ENCODE data around the gene XXYLT1. TPM values are rescaled to one million over a fixed set of nuclear protein-coding genes. Genes with fewer than 3 reads are reported as not detected.
"Not testable (repeated sequence)": the region's sequence is repeated elsewhere in the genome, so short reads cannot be mapped to it uniquely, and the experiment has no call there.

Gene XXYLT1
- polyA plus RNA-seq, 3 donors from 2014 or later = 5.3 to 15.7 (median 5.6) TPM

DNA sequence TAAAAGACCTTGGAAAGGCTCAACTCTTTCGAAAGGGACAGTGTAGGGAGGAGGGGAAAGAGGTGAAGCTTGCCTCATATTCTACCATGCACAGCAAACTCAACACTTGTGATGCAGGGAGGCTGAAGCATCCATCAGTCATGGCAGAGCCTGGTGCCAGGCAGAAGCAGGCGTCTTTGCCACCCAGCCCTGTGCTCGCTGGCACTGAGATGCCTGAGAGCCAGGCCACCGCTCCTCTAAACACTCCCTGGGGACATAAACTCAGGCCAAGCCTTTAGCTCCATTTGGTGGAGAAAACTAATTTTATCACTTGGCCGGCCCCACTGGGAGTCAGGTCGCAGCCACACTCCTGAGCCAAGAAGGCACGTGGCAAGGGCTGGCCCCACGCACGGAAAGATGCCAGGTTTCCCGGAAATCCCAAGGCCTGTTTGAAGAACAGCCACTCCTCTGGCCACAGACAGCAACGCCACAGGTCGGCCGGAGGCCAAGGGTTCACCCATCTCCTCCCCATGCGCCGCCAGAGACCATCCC is 30.7 kb downstream of the XXYLT1 start:
- DNase-seq = no peak
- H3K4me1 Mint-ChIP-seq = peaks cover 17 to 29% of the 10 kb centered on the region in 2 donors
- no peak overlapping the region for H3K27ac Mint-ChIP-seq
- H3K4me3 Mint-ChIP-seq = no peak overlapping the region
- H3K9me3 Mint-ChIP-seq = no peaks in the 10 kb centered on the region
- peaks cover 4 to 11% (median 10%) of the 10 kb centered on the region in 3 donors for H3K36me3 Mint-ChIP-seq
- peaks cover 0 to 2% (median 2%) of the 10 kb centered on the region in 3 donors for H3K27me3 Mint-ChIP-seq (ENCODE audit: low read depth in 3 of 3)

DNA sequence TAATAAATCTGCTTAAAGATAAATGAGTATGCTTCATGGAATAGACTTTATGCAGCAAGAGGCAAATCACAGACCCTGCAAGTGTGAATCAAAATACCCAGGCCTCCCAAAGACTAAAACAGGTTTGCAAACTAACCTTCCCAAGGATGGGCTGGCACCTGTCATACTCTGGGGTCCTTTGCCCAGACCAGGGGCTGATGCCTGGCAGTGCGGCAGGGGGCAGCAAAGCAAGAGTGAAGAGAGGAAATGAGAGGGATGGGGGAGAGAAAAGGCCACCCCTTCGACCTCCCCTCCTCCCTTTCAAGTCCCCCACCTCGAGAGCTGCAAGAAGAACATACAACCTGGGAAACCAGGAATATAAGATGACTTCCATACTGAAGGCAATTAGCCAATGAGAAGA is 31.8 kb downstream of the XXYLT1 start:
- peaks cover 4 to 19% (median 10%) of the 10 kb centered on the region in 3 donors for H3K36me3 Mint-ChIP-seq
- H3K27me3 Mint-ChIP-seq (ENCODE audit: low read depth in 3 of 3) = peaks cover 0 to 6% (median 4%) of the 10 kb centered on the region in 3 donors
- no peak for DNase-seq
- H3K27ac Mint-ChIP-seq = no peak overlapping the region
- peaks cover 17 to 29% of the 10 kb centered on the region in 2 donors for H3K4me1 Mint-ChIP-seq
- H3K9me3 Mint-ChIP-seq = no peaks in the 10 kb centered on the region
- H3K4me3 Mint-ChIP-seq = no peak overlapping the region

DNA sequence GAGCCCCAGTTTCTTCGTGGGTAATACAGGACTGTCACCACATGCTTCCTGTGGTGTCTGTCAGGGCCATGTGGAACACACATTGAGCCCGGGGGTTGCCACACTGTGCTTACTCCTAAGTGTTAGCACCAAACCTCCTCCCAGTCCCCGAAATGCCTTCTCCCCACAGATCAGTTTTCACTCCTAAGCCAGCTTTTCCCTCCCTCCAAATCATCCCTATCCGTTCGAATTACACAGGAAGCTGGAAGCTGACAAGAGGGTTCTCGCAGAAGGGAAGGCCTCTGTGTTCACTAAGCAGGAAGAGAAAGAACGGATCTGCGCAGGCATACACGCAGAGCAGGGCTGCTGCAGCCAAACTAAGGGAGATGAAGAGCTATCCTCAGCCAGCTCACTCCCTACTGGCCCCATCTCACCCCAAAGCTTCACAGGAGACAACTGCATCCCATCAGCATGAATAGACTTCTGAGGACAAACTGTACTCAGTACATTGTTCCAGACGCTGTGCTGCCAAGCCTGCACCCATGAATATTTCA is 32.3 kb downstream of the XXYLT1 start:
- Mint-ChIP-seq H3K4me1 (peaks cover 17 to 24% of the 10 kb centered on the region in 2 donors), H3K27ac (peak overlapping the region in 1 of 6 donors; percentile 59), H3K27me3 (ENCODE audit: low read depth in 3 of 3) (peaks cover 0 to 4% (median 4%) of the 10 kb centered on the region in 3 donors), H3K9me3 (no peaks in the 10 kb centered on the region), H3K4me3 (peak overlapping the region in 2 of 5 donors; percentile 2 to 64), H3K36me3 (peaks cover 4 to 16% (median 10%) of the 10 kb centered on the region in 3 donors)
- DNase-seq = no peak

DNA sequence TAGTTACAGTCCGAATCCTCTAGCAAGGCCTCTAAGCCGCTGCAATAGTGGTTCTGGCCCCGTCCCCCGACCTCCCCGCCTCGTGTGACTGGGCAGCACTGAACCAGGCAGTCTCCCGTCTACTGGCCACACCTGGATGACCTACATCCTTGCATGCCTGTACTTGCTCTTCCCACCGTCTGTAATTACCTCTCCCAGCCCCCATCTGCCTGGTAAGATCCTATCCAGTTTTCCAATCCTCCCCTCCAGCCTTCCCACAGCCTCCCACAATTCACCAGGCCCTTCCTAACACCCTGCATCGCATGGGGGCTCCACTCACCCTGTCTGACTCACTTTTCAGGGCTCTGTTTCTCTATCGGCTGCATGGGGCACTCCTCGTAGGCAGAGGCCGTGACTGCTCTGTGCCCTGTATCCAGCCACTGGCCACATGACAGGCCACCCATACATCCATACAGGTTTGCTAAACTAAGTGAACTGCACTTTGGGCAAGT is 32.8 kb downstream of the XXYLT1 start:
- Mint-ChIP-seq H3K4me1 (peaks cover 17 to 21% of the 10 kb centered on the region in 2 donors), H3K36me3 (peaks cover 4 to 16% (median 10%) of the 10 kb centered on the region in 3 donors), H3K9me3 (no peaks in the 10 kb centered on the region), H3K27ac (peak overlapping the region in 2 of 6 donors; percentile 11 to 59), H3K4me3 (peak overlapping the region in 1 of 5 donors; percentile 64), H3K27me3 (ENCODE audit: low read depth in 3 of 3) (peaks cover 0 to 4% (median 4%) of the 10 kb centered on the region in 3 donors)
- DNase-seq = no peak

DNA sequence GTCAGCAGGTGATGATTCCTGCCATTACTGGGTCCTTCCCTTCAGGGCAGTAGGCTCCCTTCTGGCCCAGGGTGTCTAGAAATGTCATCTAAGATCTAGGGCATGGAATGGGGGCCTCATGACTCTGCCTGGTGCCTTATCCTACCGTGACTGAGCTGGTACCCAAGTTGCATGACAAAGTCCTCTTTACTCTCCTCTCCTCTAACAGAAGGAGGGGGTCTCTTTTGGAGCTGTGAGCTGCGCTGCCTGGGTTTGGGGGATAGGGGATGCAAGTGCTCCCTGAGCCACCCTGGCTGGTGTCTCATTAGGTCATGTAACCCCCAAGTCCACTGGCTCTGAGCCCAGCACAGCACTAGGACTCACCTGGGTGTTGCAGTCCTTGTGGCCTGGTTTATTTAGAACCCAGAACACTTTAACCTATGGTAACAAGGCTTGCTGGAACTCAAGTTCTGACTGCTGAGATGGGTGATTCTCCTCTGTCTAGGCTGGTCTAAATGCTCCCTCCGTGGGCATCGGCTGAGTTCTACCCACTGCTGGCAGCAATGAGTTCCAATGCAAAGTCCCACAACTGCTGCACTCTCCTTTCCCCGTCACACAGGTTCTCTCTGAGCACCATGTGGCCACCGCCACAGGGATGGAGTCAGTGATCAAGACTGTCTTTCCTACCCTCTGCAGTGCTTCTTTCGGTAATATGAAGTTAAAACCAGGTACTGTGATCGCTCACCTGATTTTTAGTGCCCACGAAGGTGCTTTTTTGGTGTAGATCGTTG is 34.0 kb downstream of the XXYLT1 start:
- Mint-ChIP-seq H3K27ac (no peak overlapping the region), H3K36me3 (peaks cover 4 to 12% (median 10%) of the 10 kb centered on the region in 3 donors), H3K9me3 (no peaks in the 10 kb centered on the region)

DNA sequence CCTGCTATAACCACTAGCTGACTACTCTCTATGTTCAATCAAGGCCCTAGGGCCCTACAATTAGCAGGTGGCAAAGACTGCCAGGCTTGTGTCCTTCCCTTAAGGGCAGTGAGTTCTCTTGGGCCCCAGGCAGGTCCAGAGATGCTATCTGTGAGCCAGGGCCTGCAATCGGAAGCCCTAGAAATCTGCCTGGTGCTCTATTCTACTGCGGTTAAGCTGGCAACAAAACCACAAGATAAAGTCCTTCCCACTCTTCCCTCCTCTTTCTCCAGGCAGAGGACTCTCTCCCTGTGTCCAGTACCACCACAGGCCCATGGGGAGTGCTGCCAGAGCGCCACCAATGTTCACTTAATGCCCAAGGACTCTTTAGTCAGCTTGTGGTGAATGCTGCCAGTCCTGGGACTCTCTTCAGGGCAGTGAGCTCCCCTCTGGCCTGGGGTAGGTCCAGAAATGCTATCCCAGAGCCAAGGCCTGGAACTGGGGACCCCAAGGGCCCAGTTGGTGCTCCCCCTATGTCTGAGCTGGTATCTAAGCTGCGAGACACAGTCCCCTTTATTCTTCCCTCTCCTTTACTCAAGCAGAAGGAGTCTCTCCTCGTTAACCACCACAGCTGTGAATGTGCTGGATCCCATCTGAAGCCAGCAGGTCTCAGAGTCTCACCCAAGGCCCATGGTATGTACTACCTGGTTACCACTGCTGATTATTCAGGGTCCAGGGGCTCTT is 34.7 kb downstream of the XXYLT1 start:
- DNase-seq = no peak
- Mint-ChIP-seq H3K36me3 (peaks cover 0 to 12% (median 10%) of the 10 kb centered on the region in 3 donors), H3K4me1 (peaks cover 15 to 21% of the 10 kb centered on the region in 2 donors)

More for the DNA sequence above, 34.0 kb downstream of the XXYLT1 start:
- peaks cover 0 to 4% (median 4%) of the 10 kb centered on the region in 3 donors for H3K27me3 Mint-ChIP-seq (ENCODE audit: low read depth in 3 of 3)
- H3K4me1 Mint-ChIP-seq = peaks cover 15 to 21% of the 10 kb centered on the region in 2 donors
- no peak overlapping the region for H3K4me3 Mint-ChIP-seq
- DNase-seq = no peak

DNA sequence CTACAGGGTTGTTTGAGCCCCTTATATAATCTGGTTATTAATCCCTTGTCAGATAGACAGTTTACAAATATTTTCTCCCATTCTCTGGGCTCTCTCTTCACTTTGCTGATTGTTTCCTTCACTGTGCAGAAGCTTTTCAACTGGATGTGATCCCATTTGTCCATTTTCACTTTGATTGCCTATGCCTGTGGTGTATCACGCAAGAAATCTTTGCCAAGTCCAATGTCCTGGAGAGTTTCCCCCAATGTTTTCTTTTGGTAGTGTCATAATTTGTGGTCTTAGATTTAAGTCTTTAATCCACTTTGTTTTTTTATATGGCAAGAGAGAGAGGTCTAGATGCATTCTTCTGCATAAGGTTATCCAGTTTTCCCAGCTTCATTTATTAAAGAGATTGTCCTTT is 40.7 kb downstream of the XXYLT1 start:
- H3K4me3 Mint-ChIP-seq = no peak overlapping the region
- no peak overlapping the region for H3K27ac Mint-ChIP-seq
- DNase-seq = no peak
- H3K9me3 Mint-ChIP-seq = no peaks in the 10 kb centered on the region
- H3K4me1 Mint-ChIP-seq = peaks cover 6 to 19% of the 10 kb centered on the region in 2 donors
- H3K36me3 Mint-ChIP-seq = peaks cover 0 to 12% (median 10%) of the 10 kb centered on the region in 3 donors
- H3K27me3 Mint-ChIP-seq (ENCODE audit: low read depth in 3 of 3) = peaks cover 0 to 7% (median 6%) of the 10 kb centered on the region in 3 donors

More for the DNA sequence above, 34.7 kb downstream of the XXYLT1 start:
- no peak overlapping the region for H3K4me3 Mint-ChIP-seq
- H3K9me3 Mint-ChIP-seq = no peaks in the 10 kb centered on the region
- H3K27ac Mint-ChIP-seq = no peak overlapping the region
- H3K27me3 Mint-ChIP-seq (ENCODE audit: low read depth in 3 of 3) = peaks cover 0 to 4% (median 4%) of the 10 kb centered on the region in 3 donors

DNA sequence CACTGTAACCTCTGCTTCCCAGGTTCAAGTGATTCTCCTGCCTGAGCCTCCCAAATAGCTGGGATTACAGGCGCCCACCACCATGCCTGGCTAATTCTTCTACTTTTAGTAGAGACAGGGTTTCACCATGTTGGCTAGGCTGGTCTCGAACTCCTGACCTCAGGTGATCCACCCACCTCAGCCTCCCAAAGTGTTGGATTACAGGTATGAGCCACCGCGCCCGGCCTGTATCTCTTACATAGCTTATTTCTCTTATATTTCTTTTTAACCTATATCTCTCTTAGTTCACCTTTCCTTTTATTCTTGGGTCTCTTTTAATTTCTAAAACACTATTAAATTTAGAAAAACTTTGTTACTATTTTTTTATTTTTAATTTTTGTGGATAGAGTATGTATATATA is 42.1 kb downstream of the XXYLT1 start:
- DNase-seq; H3K27ac Mint-ChIP-seq; H3K36me3 Mint-ChIP-seq; H3K9me3 Mint-ChIP-seq; H3K4me3 Mint-ChIP-seq; H3K27me3 Mint-ChIP-seq (ENCODE audit: low read depth in 3 of 3): not testable (repeated sequence)
- H3K4me1 Mint-ChIP-seq = peaks cover 6 to 19% of the 10 kb centered on the region in 2 donors

DNA sequence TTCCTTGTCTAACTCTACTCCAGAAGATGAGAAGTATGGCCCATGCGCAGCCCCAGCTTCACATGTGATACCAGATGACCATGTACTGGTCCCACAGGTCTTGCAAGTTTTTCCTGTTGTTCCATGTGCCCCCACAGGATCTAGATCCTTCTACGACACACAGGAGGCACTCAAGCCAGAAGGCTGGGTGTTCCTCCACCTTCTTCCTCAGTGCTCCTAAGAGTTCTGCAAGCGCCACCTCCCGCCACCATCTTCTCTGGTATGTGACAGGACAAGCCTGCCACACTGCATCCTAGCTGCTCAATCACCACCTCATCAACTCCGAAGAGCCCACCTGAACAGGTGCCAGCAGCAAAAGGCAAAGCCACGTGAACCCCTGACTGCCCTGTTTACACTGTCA is 43.1 kb downstream of the XXYLT1 start:
- Mint-ChIP-seq H3K27ac (peak overlapping the region in 3 of 6 donors; percentile 15 to 57 (median 21)), H3K9me3 (no peaks in the 10 kb centered on the region), H3K4me3 (no peak overlapping the region), H3K4me1 (peaks cover 8 to 19% of the 10 kb centered on the region in 2 donors), H3K27me3 (ENCODE audit: low read depth in 3 of 3) (peaks cover 0 to 5% (median 2%) of the 10 kb centered on the region in 3 donors), H3K36me3 (peaks cover 0 to 10% (median 7%) of the 10 kb centered on the region in 3 donors)
- DNase-seq = no peak

DNA sequence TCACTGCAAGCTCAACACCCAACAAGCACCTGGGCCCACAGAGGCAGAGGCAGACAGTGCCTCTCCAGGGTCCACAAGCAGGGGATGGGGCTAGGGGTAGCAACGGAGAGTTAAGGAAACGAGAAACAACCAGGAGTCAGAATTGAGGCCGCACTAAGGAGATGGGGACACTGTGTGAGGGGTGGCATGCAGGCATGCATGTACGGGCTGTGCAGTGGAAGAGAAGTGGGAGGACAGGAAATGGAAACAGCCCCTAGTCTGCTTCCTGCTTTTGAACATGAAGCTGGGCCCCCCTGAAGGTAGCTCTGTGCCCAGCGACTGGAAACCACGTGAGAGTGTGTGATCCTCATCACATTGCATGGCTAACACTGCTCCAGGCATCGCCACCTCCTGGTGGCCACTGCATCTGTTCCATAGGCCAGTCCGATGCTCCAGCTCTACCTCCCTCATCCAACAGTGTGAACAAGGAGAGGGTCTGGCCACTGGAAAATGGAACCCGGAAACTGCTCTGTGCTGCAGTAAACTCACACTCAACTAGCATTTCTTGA is 44.0 kb downstream of the XXYLT1 start:
- peaks cover 0 to 5% (median 2%) of the 10 kb centered on the region in 3 donors for H3K27me3 Mint-ChIP-seq (ENCODE audit: low read depth in 3 of 3)
- H3K4me1 Mint-ChIP-seq = peaks cover 8 to 19% of the 10 kb centered on the region in 2 donors
- no peaks in the 10 kb centered on the region for H3K9me3 Mint-ChIP-seq
- peaks cover 0 to 10% (median 7%) of the 10 kb centered on the region in 3 donors for H3K36me3 Mint-ChIP-seq
- no peak overlapping the region for H3K4me3 Mint-ChIP-seq
- DNase-seq = no peak
- H3K27ac Mint-ChIP-seq = peak overlapping the region in 3 of 6 donors; percentile 5 to 35 (median 24)

DNA sequence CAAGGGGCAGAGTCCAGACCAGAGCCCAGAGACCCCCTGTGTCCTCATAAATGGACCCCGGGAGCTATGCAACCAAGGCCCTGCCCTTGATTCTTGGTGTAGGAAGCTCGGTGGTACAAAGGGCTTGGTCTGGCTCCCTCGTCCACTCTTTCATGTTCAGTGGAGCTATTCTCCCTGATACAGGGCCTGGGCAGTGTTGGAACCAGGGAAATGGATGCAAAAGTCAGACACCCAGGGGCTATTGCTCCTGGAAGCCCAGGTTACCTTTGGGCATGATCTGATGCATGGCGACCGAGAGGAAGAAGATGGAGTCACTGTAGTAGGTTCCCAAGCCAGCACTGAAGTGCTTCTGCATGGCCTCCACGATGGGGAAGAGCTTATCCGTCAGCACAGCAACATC is 44.5 kb downstream of the XXYLT1 start:
- no peak for DNase-seq

DNA sequence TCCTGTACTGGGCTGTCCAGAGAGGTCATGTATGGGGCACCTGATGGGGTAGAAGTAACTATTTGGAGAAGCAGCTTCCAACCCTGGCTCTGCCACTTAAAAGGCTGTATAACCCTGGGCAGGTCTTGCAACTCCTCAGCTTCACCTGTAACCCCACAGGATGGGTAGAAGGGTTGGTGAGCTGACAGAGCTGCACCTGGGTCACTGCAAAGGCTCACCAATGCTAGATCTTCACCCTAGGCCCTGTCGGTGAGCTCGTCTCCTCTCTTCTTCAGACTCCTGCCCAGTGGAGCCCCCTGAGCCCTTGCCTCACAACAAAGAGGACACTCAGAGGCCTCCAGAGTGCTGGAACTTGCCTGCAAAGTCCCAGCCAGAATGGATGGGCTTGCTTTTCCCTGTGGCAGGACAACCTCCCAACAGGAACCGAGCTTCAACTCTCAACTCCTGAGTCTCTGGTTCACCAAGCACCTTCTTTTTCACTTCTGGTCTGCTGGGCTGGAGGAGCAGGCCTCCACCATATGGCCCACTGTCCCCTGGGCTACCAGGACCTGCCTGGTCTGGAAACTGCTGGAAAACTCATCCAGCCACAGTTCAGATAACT is 45.9 kb downstream of the XXYLT1 start:
- Mint-ChIP-seq H3K27me3 (ENCODE audit: low read depth in 3 of 3) (peaks cover 0 to 5% (median 2%) of the 10 kb centered on the region in 3 donors), H3K36me3 (peaks cover 5 to 12% (median 10%) of the 10 kb centered on the region in 3 donors), H3K4me1 (peaks cover 8 to 19% of the 10 kb centered on the region in 2 donors), H3K4me3 (no peak overlapping the region), H3K27ac (no peak overlapping the region), H3K9me3 (no peaks in the 10 kb centered on the region)
- DNase-seq = no peak

More for the DNA sequence above, 44.5 kb downstream of the XXYLT1 start:
- peaks cover 0 to 5% (median 2%) of the 10 kb centered on the region in 3 donors for H3K27me3 Mint-ChIP-seq (ENCODE audit: low read depth in 3 of 3)
- H3K27ac Mint-ChIP-seq = peak overlapping the region in 1 of 6 donors; percentile 24
- no peak overlapping the region for H3K4me3 Mint-ChIP-seq
- peaks cover 0 to 10% (median 7%) of the 10 kb centered on the region in 3 donors for H3K36me3 Mint-ChIP-seq
- no peaks in the 10 kb centered on the region for H3K9me3 Mint-ChIP-seq
- H3K4me1 Mint-ChIP-seq = peaks cover 8 to 19% of the 10 kb centered on the region in 2 donors
